ENCODE data around the gene DEPDC7.
"Not testable (repeated sequence)": the region's sequence is repeated elsewhere in the genome, so short reads cannot be mapped to it uniquely, and the experiment has no call there.

Gene DEPDC7

GRCh38 chr11:33021937-33022336 is 6.3 kb downstream of the DEPDC7 start:
- Histone ChIP-seq H3K4me3 (ENCODE audit: low read depth, low read length) (no peak overlapping the region), H2AFZ (ENCODE audit: low read length, unreplicated experiment) (no peak overlapping the region), H3K4me1 (ENCODE audit: control insufficient read depth, insufficient read depth, low read length, unreplicated experiment) (peaks cover 9% of the 10 kb centered on the region), H3K36me3 (ENCODE audit: insufficient read depth, low read length) (no peaks in the 10 kb centered on the region), H3K79me2 (ENCODE audit: control insufficient read depth, insufficient read depth, low read length, unreplicated experiment) (peaks cover 12% of the 10 kb centered on the region), H3K27me3 (ENCODE audit: insufficient read depth, low read length) (no peaks in the 10 kb centered on the region), H3K27ac (ENCODE audit: low read depth, low read length) (no peak overlapping the region)

- no peaks in the 10 kb centered on the region for H3K27me3 ChIP-seq (ENCODE audit: insufficient read depth, low read length)
- no peaks in the 10 kb centered on the region for H3K36me3 ChIP-seq (ENCODE audit: insufficient read depth, low read length)
- H3K4me1 ChIP-seq (ENCODE audit: control insufficient read depth, insufficient read depth, low read length, unreplicated experiment): peaks cover 20% of the 10 kb centered on the region
- no peak overlapping the region for H3K27ac ChIP-seq (ENCODE audit: low read depth, low read length)
- H3K79me2 ChIP-seq (ENCODE audit: control insufficient read depth, insufficient read depth, low read length, unreplicated experiment): no peaks in the 10 kb centered on the region
- no peak overlapping the region for H3K4me3 ChIP-seq (ENCODE audit: low read depth, low read length)
- H2AFZ ChIP-seq (ENCODE audit: low read length, unreplicated experiment): no peak overlapping the region
Observed at GRCh38 chr11:33025339-33025722, 9.7 kb downstream of the DEPDC7 start.

GRCh38 chr11:33027233-33027632 is 11.6 kb downstream of the DEPDC7 start:
- no peaks in the 10 kb centered on the region for H3K27me3 ChIP-seq (ENCODE audit: insufficient read depth, low read length)
- H2AFZ ChIP-seq (ENCODE audit: low read length, unreplicated experiment): no peak overlapping the region
- no peaks in the 10 kb centered on the region for H3K79me2 ChIP-seq (ENCODE audit: control insufficient read depth, insufficient read depth, low read length, unreplicated experiment)
- peaks cover 20% of the 10 kb centered on the region for H3K4me1 ChIP-seq (ENCODE audit: control insufficient read depth, insufficient read depth, low read length, unreplicated experiment)
- H3K27ac ChIP-seq (ENCODE audit: low read depth, low read length): no peak overlapping the region
- 0 out of 2 replicates have a peak, but pooled peaks cover 11% of the 10 kb centered on the region for H3K36me3 ChIP-seq (ENCODE audit: insufficient read depth, low read length)
- no peak overlapping the region for H3K4me3 ChIP-seq (ENCODE audit: low read depth, low read length)

GRCh38 chr11:33027846-33028536 is 12.3 kb downstream of the DEPDC7 start:
- Histone ChIP-seq H3K27me3 (ENCODE audit: insufficient read depth, low read length) (no peaks in the 10 kb centered on the region), H3K36me3 (ENCODE audit: insufficient read depth, low read length) (0 out of 2 replicates have a peak, but pooled peaks cover 11% of the 10 kb centered on the region), H2AFZ (ENCODE audit: low read length, unreplicated experiment) (no peak overlapping the region), H3K4me1 (ENCODE audit: control insufficient read depth, insufficient read depth, low read length, unreplicated experiment) (peaks cover 20% of the 10 kb centered on the region), H3K79me2 (ENCODE audit: control insufficient read depth, insufficient read depth, low read length, unreplicated experiment) (no peaks in the 10 kb centered on the region), H3K27ac (ENCODE audit: low read depth, low read length) (no peak overlapping the region), H3K4me3 (ENCODE audit: low read depth, low read length) (no peak overlapping the region)

- H3K79me2 ChIP-seq (ENCODE audit: control insufficient read depth, insufficient read depth, low read length, unreplicated experiment): no peaks in the 10 kb centered on the region
- H2AFZ ChIP-seq (ENCODE audit: low read length, unreplicated experiment): no peak overlapping the region
- no peak overlapping the region for H3K27ac ChIP-seq (ENCODE audit: low read depth, low read length)
- 0 out of 2 replicates have a peak, but pooled peaks cover 11% of the 10 kb centered on the region for H3K36me3 ChIP-seq (ENCODE audit: insufficient read depth, low read length)
- peaks cover 20% of the 10 kb centered on the region for H3K4me1 ChIP-seq (ENCODE audit: control insufficient read depth, insufficient read depth, low read length, unreplicated experiment)
- H3K4me3 ChIP-seq (ENCODE audit: low read depth, low read length): no peak overlapping the region
- H3K27me3 ChIP-seq (ENCODE audit: insufficient read depth, low read length): no peaks in the 10 kb centered on the region
Observed at GRCh38 chr11:33028537-33028914, 12.8 kb downstream of the DEPDC7 start.

GRCh38 chr11:33029218-33029617 is 13.5 kb downstream of the DEPDC7 start:
- H3K4me3 ChIP-seq (ENCODE audit: low read depth, low read length); H3K27me3 ChIP-seq (ENCODE audit: insufficient read depth, low read length); H3K79me2 ChIP-seq (ENCODE audit: control insufficient read depth, insufficient read depth, low read length, unreplicated experiment); H3K27ac ChIP-seq (ENCODE audit: low read depth, low read length); H2AFZ ChIP-seq (ENCODE audit: low read length, unreplicated experiment): not testable (repeated sequence)
- Histone ChIP-seq H3K4me1 (ENCODE audit: control insufficient read depth, insufficient read depth, low read length, unreplicated experiment) (peaks cover 20% of the 10 kb centered on the region), H3K36me3 (ENCODE audit: insufficient read depth, low read length) (0 out of 2 replicates have a peak, but pooled peaks cover 11% of the 10 kb centered on the region)

GRCh38 chr11:33033493-33033892 is 17.8 kb downstream of the DEPDC7 start:
- Histone ChIP-seq H3K27me3 (ENCODE audit: insufficient read depth, low read length) (no peaks in the 10 kb centered on the region), H3K27ac (ENCODE audit: low read depth, low read length) (no peak overlapping the region), H3K4me1 (ENCODE audit: control insufficient read depth, insufficient read depth, low read length, unreplicated experiment) (peaks cover 3% of the 10 kb centered on the region), H3K79me2 (ENCODE audit: control insufficient read depth, insufficient read depth, low read length, unreplicated experiment) (no peaks in the 10 kb centered on the region), H3K4me3 (ENCODE audit: low read depth, low read length) (no peak overlapping the region), H3K36me3 (ENCODE audit: insufficient read depth, low read length) (0 out of 2 replicates have a peak, but pooled peaks cover 11% of the 10 kb centered on the region), H2AFZ (ENCODE audit: low read length, unreplicated experiment) (no peak overlapping the region)

- Histone ChIP-seq H3K4me1 (ENCODE audit: control insufficient read depth, insufficient read depth, low read length, unreplicated experiment) (no peaks in the 10 kb centered on the region), H3K27me3 (ENCODE audit: insufficient read depth, low read length) (no peaks in the 10 kb centered on the region), H3K79me2 (ENCODE audit: control insufficient read depth, insufficient read depth, low read length, unreplicated experiment) (peaks cover under 1% of the 10 kb centered on the region), H3K4me3 (ENCODE audit: low read depth, low read length) (no peak overlapping the region), H3K36me3 (ENCODE audit: insufficient read depth, low read length) (0 out of 2 replicates have a peak, but pooled peaks cover 11% of the 10 kb centered on the region), H3K27ac (ENCODE audit: low read depth, low read length) (no peak overlapping the region), H2AFZ (ENCODE audit: low read length, unreplicated experiment) (no peak overlapping the region)
Observed at GRCh38 chr11:33035011-33035410, 19.3 kb downstream of the DEPDC7 start.

- Histone ChIP-seq H3K27me3 (ENCODE audit: insufficient read depth, low read length) (no peaks in the 10 kb centered on the region), H3K79me2 (ENCODE audit: control insufficient read depth, insufficient read depth, low read length, unreplicated experiment) (peaks cover 19% of the 10 kb centered on the region), H3K36me3 (ENCODE audit: insufficient read depth, low read length) (peaks cover 4% of the 10 kb centered on the region; the same call in 1 of the 2 replicates), H3K4me1 (ENCODE audit: control insufficient read depth, insufficient read depth, low read length, unreplicated experiment) (peaks cover 17% of the 10 kb centered on the region), H2AFZ (ENCODE audit: low read length, unreplicated experiment) (peak within 1 kb of the TSS; percentile 78), H3K4me3 (ENCODE audit: low read depth, low read length) (peak within 1 kb of the TSS; percentile 82), H3K27ac (ENCODE audit: low read depth, low read length) (peak within 1 kb of the TSS; percentile 78)
Observed at GRCh38 chr11:33039274-33040032, 23.8 kb downstream of the DEPDC7 start, which contains the start of gene TCP11L1. TSS of gene TCP11L1 (plus strand) at chr11:33039572. CDS start at chr11:33043774, 4,202 bp downstream.

GRCh38 chr11:33040033-33040861 is 24.6 kb downstream of the DEPDC7 start:
- no peaks in the 10 kb centered on the region for H3K27me3 ChIP-seq (ENCODE audit: insufficient read depth, low read length)
- peaks cover 17% of the 10 kb centered on the region for H3K4me1 ChIP-seq (ENCODE audit: control insufficient read depth, insufficient read depth, low read length, unreplicated experiment)
- H3K36me3 ChIP-seq (ENCODE audit: insufficient read depth, low read length): peaks cover 11% of the 10 kb centered on the region
- H2AFZ ChIP-seq (ENCODE audit: low read length, unreplicated experiment): peak overlapping the region; percentile 49
- H3K4me3 ChIP-seq (ENCODE audit: low read depth, low read length): peak overlapping the region; percentile 82
- peak overlapping the region; percentile 78 for H3K27ac ChIP-seq (ENCODE audit: low read depth, low read length)
- H3K79me2 ChIP-seq (ENCODE audit: control insufficient read depth, insufficient read depth, low read length, unreplicated experiment): peaks cover 19% of the 10 kb centered on the region

All from ACC112 (cell line).